Transverse colon (tissue), 4 donors: ENCODE data around the gene TNFRSF14. TPM values are rescaled to one million over a fixed set of nuclear protein-coding genes. Genes with fewer than 3 reads are reported as not detected.

Experiments used
- DNase-seq: peaks from one replicate; pipeline ENCODE4 v3.0.0-alpha.2; 2019
- H3K27ac ChIP-seq, 4 donors: fragments of 200-600 bp; sonication (generic); 2 replicates each; pipeline ENCODE4 v1.5.1; 2016 to 2018; ENCODE audit warnings: inconsistent platforms in 4 of 4
- H3K27me3 ChIP-seq: fragments of 200-600 bp; sonication (generic); 2 replicates; pipeline ENCODE4 v1.5.1; 2017; ENCODE audit warnings: inconsistent platforms
- H3K36me3 ChIP-seq, 4 donors: fragments of 200-600 bp; sonication (generic); 2 replicates each; pipeline ENCODE4 v1.5.1; 2017 to 2019; ENCODE audit warnings: inconsistent platforms in 4 of 4
- H3K4me1 ChIP-seq, 4 donors: fragments of 200-600 bp; sonication (generic); 2 replicates each; pipeline ENCODE4 v1.5.1; 2017 to 2020; ENCODE audit warnings: inconsistent platforms in 4 of 4
- H3K4me3 ChIP-seq, 4 donors: fragments of 200-600 bp; sonication (generic); 1 replicate in 1 of 4; 2 replicates in 3 of 4; pipeline versions ENCODE4 v1.5.1 to v1.6.1; 2017 to 2019; ENCODE audit warnings: inconsistent platforms in 4 of 4
- H3K9me3 ChIP-seq, 2 donors: fragments of 200-600 bp; sonication (generic); 2 replicates each; pipeline ENCODE4 v1.5.1; 2017 to 2019; ENCODE audit warnings: inconsistent platforms in 2 of 2
- EP300 ChIP-seq: sonication (generic); formaldehyde crosslinking; IDR thresholded peaks from one replicate; pipeline ENCODE4 v1.6.1; 2017; ENCODE audit warnings: antibody characterized with exemption, low read depth
- POLR2A ChIP-seq: fragments of 450-650 bp; IDR thresholded peaks from one replicate; pipeline ENCODE4 v1.6.1; 2016; ENCODE audit warnings: antibody characterized with exemption, mild to moderate bottlenecking, moderate library complexity
- POLR2AphosphoS5 ChIP-seq, 3 donors: sonication (generic); formaldehyde crosslinking; IDR thresholded peaks; one replicate each; pipeline ENCODE4 v1.6.1; 2016; ENCODE audit warnings: antibody characterized with exemption in 3 of 3
- whole genome bisulfite sequencing, 2 donors: methylation state at CpG; one replicate each; pipeline ENCODE4 v1.1.5; 2018; ENCODE audit warnings: low coverage in 1 of 2; 5-methylcytosine and 5-hydroxymethylcytosine counted together
- in situ Hi-C, 4 donors: fragments of 200-750 bp; cut with MboI; loops; one replicate each; pipeline versions ENCODE4 v1.15.0 to v1.15.1; 2017; ENCODE audit warnings: low sequenced_read_pairs in 3 of 4, low pct_ligation_motif_present in 1 of 4, low pct_unique_long_range_greater_than_20kb in 1 of 4
- intact Hi-C: fragments of 100-400 bp; cut with DNase I; formaldehyde crosslinking; loops from one replicate; pipeline ENCODE4 v1.15.1; 2023; ENCODE audit warnings: low total_unique reads
- total RNA-seq, 4 donors: library from RNA; depleted of rRNA; stranded (reverse); fragments of >200 nt; gene quantifications; one replicate each; pipeline ENCODE4 v1.1.0, GENCODE V29; 2016
- TF ChIP-seq, protein P1 (sequence below), 5 experiments: fragments of 200-600 bp in 3 of 5; fragments of 450-650 bp in 2 of 5; sonication (generic) in 3 of 5; IDR thresholded peaks; 1 replicate in 2 of 5; 2 replicates in 3 of 5; pipeline ENCODE4 v1.5.1; 2016 to 2017; ENCODE audit warnings: antibody characterized with exemption in 5 of 5, inconsistent platforms in 3 of 5, mild to moderate bottlenecking in 2 of 5, moderate library complexity in 1 of 5

TNFRSF14 gene
- total RNA-seq, 4 donors from 2014 or later: 178 to 758 (median 278) TPM

GRCh38 chr1:2580691-2581090, 24.5 kb downstream of the TNFRSF14 start:
- Histone ChIP-seq H3K4me3 (no peak overlapping the region), H3K36me3 (no peaks in the 10 kb centered on the region), H3K4me1 (peaks cover 18 to 53% (median 33%) of the 10 kb centered on the region in 4 donors), H3K27me3 (no peaks in the 10 kb centered on the region), H3K27ac (no peak overlapping the region), H3K9me3 (no peaks in the 10 kb centered on the region)
- intact Hi-C loops (no loop called here), in situ Hi-C loops (no loop called here)
- WGBS, 2 donors: 87 to 92% methylated on average over 2 to 10 of the region's 10 CpGs
- DNase-seq: no peak
- TF ChIP-seq POLR2A: no peak
- no peak for TF ChIP-seq EP300
- TF ChIP-seq, protein P1, sequence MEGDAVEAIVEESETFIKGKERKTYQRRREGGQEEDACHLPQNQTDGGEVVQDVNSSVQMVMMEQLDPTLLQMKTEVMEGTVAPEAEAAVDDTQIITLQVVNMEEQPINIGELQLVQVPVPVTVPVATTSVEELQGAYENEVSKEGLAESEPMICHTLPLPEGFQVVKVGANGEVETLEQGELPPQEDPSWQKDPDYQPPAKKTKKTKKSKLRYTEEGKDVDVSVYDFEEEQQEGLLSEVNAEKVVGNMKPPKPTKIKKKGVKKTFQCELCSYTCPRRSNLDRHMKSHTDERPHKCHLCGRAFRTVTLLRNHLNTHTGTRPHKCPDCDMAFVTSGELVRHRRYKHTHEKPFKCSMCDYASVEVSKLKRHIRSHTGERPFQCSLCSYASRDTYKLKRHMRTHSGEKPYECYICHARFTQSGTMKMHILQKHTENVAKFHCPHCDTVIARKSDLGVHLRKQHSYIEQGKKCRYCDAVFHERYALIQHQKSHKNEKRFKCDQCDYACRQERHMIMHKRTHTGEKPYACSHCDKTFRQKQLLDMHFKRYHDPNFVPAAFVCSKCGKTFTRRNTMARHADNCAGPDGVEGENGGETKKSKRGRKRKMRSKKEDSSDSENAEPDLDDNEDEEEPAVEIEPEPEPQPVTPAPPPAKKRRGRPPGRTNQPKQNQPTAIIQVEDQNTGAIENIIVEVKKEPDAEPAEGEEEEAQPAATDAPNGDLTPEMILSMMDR (IDR thresholded peaks at IDR 0.05): no peak
- no peak for TF ChIP-seq POLR2AphosphoS5 (IDR thresholded peaks at IDR 0.05)

DNA sequence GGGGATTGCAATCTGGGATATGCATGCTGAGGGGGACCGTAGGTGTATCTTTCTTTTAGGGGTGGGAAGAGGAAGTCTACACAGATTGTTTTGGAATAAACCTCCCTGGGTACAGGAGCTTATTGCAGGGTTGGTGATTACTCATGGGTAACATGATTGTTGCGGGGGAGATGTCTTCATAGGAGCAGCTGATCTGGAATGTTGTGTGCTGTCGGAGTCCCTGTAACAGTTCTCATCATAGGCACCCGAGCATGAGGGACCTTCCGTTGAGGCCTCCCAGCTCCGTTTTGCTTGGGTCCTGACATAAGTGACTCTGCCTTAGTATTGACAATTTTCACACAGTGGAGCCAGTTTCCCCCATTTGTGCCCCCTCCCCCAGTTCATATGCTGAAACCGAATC, 26.2 kb downstream of the TNFRSF14 start:
- in situ Hi-C loops: no loop called here
- H3K4me3 ChIP-seq: no peak overlapping the region

GRCh38 chr1:2583331-2583791, 27.2 kb downstream of the TNFRSF14 start:
- TF ChIP-seq POLR2A: no peak
- no peak for TF ChIP-seq EP300
- TF ChIP-seq, protein P1 (IDR thresholded peaks at IDR 0.05): no peak
- no peak for TF ChIP-seq POLR2AphosphoS5 (IDR thresholded peaks at IDR 0.05)
- intact Hi-C loops (no loop called here), in situ Hi-C loops (no loop called here)
- no peak for DNase-seq
- Histone ChIP-seq H3K27ac (peak overlapping the region; percentile 99 to 100 (median 99)), H3K36me3 (no peaks in the 10 kb centered on the region), H3K9me3 (no peaks in the 10 kb centered on the region), H3K4me3 (no peak overlapping the region), H3K27me3 (no peaks in the 10 kb centered on the region), H3K4me1 (peaks cover 18 to 46% (median 36%) of the 10 kb centered on the region in 4 donors)
- 68% methylated on average over 5 of the region's 5 CpGs; no CpG with 5 or more reads in 1 of the 2 donors for WGBS, 2 donors

More for the DNA sequence above, 26.2 kb downstream of the TNFRSF14 start:
- intact Hi-C loops: no loop called here
- Histone ChIP-seq H3K4me1 (peaks cover 15 to 42% (median 31%) of the 10 kb centered on the region in 4 donors), H3K9me3 (no peaks in the 10 kb centered on the region), H3K36me3 (no peaks in the 10 kb centered on the region), H3K27ac (no peak overlapping the region), H3K27me3 (no peaks in the 10 kb centered on the region)
- TF ChIP-seq, protein P1 (IDR thresholded peaks at IDR 0.05): no peak
- DNase-seq: no peak
- 74 to 76% methylated on average over 6 to 7 of the region's 7 CpGs for WGBS, 2 donors

DNA sequence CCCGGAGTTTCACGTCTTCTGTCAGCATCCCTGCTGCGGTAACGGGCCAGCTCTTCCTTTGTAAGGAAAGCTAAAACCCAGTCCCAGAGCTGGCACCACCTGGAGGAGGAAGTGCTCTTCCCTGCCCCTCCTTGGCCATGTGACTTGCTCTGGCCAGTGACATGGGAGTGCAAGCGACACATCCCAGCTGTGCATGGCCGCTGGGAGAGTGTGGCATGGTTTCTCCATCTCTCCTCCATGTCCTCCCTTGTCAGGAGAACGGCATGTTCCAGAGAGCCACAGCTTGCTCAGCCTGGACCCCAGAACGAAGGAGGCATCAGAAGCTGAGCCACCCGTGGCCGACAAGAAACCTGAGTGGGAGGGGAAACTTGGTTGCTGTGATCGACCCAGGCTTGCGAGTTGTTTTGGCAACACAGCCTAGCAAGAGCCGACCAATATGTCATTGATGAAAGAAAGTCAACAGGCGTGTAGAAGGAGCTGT, 27.7 kb downstream of the TNFRSF14 start:
- intact Hi-C loops (no loop called here), in situ Hi-C loops (no loop called here)
- TF ChIP-seq POLR2AphosphoS5 (IDR thresholded peaks at IDR 0.05) (no peak), POLR2A (no peak), EP300 (no peak)
- TF ChIP-seq, protein P1 (IDR thresholded peaks at IDR 0.05): no peak
- Histone ChIP-seq H3K4me1 (peaks cover 12 to 43% (median 31%) of the 10 kb centered on the region in 4 donors), H3K4me3 (no peak overlapping the region), H3K27me3 (no peaks in the 10 kb centered on the region), H3K27ac (peak overlapping the region; percentile 99 to 100 (median 99)), H3K9me3 (no peaks in the 10 kb centered on the region), H3K36me3 (no peaks in the 10 kb centered on the region)
- peak; percentile 37 for DNase-seq
- WGBS, 2 donors: 56 to 83% methylated on average over 1 to 13 of the region's 14 CpGs
